T1000 (cell line): ENCODE results near the gene PREPL.
"Not testable (repeated sequence)": the region's sequence is repeated elsewhere in the genome, so short reads cannot be mapped to it uniquely, and the experiment has no call there.

Experiments used
- DNase-seq: peaks from one replicate; lab custom pipeline; 2025; ENCODE audit warnings: mixed read lengths; lab: John Stamatoyannopoulos, UW

Gene PREPL

DNA sequence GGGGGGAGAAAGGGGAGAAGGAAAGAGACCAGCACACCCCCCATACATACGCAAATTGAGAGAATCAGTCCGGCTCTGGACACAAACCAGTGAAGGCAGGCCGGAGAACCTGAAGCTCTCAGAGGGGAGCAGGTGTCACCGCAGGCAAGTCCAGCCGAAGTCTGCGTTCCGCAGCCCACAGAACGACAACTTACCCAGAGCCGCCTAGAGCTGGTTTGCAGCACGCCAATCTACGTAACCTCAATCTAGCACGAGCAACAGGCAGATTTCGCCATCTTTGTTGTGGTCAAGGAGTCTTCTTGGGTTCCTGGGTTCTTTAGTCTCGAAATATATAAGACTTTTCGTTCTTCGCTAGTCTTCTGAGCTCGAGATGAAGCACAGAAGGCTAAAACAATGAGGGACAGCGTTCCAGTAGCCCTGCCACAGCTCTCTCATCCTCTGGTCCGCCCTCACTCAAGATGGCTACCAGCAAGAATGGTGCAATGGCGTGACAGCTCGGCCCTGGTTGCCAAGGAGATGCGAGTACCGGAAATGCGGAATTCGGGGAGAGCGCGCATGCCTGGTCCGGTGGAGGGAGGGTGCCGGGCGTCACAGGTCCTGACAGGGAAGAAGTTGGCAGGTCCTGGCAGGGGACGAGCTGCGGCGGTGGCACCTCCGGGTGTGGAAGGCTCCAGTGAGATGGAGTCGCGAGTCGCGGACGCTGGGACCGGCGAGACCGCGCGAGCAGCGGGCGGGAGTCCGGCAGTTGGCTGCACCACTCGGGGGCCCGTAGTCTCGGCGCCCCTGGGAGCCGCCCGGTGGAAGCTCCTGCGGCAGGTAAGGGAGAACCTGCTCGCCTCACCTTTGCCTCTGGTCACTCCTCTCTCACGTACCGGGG lies at the start of gene PREPL, which contains the start of gene CAMKMT:
Gene PREPL, minus strand, starts transcription at position 165 of the 877 bp plus-strand sequence. CDS start 15,152 bp downstream, outside the sequence.
Gene CAMKMT, plus strand, starts transcription at position 618 of the 877 bp plus-strand sequence.
- peak; percentile 93 for DNase-seq

DNA sequence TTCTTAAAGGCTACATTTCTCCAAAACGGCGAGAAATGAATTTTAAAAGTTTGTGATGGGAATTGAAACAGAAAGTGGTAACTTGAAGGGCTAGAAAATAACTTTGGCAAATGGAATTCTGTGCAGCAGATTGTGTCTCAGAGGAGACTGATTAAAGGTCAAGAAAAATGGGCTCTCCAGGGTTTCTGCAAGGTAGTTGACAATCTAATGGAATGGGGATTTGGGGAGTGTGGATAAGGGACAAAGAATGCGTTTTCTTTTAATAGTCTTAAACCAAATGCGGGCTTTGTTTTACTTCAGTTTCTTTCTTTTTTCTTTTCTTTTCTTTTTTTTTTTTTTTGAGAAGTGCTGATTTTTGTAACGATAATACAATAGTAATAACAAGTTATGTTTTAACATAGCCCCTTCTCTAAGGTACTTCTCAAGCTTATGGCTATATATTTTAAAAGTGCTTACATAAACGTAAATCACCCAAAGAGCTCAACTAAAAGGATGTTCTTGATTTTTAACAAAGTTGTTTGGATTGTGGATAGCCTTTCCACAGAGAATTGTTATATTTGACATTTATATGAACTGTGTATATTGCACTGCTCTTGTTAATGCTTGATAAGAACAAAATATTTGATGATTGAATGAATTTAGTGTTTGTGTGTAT lies 37.1 kb upstream of the PREPL start:
- DNase-seq = no peak

DNA sequence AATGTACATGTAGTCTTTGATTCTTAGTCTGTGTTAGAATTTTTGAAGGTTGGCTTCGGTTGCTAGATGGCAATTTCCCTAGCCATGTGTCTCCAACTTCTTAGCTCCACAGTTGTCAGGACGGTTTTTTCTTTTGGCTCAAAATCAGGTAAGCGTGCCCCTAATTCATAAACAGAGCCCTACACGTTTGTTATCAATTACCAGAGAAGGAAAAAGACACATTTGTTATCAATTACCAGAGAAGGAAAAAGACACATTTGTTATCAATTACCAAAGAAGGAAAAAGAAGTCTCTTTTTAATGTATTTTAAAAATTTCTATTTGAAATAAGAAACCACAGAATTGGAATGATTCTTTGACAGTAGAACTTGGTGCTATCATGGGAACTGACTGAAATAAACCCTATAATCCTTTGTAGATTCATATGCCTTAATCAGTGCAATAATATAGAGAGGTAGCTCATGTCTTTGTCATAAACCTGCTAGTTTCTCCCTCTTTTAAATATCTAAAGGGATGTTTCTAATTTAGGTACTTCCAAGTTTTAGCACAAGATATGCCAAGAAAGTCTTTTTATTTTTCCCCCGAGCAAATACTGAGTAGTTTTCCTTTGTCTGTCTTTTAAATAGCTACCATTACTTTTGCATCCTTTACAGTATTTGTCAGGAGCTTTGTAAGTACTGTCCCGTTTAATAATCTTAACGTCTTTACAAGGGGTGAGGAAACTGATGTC lies 36.3 kb upstream of the PREPL start:
- DNase-seq = no peak

- peak; percentile 4 for DNase-seq
These were observed 31.1 kb upstream of the PREPL start for GRCh38 chr2:44392338-44392943.

GRCh38 chr2:44389895-44390294 lies 28.6 kb upstream of the PREPL start:
- DNase-seq = no peak

DNA sequence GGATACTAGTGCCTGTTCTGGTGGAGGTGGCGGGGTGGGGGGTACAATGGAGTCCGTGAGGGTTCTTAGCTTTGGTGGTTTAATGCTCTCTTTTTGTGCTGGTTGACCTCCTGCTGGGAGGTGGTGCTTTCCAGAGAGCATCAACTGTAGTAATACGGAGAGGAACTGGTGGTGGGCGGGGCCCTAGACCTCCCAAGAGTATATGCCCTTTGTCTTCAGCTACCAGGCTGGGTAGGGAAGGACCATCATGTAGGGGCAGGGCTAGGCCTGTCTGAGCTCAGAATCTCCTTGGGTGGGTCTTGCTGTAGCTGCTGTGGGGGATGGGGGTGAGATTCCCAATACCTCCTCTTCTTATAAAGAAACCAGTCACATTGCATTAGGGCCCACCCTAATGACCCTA lies 27.6 kb upstream of the PREPL start:
- DNase-seq = no peak

- DNase-seq = not testable (repeated sequence)
These were observed 23.9 kb upstream of the PREPL start for GRCh38 chr2:44385226-44385625.

- no peak for DNase-seq
These were observed 16.2 kb upstream of the PREPL start for GRCh38 chr2:44377486-44377885.

DNA sequence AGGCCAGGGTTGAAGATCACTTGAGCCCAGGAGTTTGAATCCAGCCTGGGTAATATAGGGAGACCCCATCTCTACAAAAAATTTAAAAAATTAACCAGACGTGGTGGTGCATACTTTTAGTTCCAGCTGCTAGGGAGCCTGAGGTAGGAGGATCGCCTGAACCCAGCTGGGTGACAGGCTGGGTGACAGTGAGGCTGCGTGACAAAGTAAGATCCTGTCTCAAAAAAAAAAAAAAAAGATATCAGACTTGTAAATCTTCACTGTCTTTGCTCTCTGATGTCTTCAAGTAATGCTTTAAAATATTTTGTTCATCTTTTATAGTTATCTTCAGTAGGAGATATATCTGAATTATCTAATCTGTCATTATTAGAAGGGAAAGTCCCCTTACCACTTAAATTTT lies 11.0 kb upstream of the PREPL start:
- no peak for DNase-seq

GRCh38 chr2:44371445-44371844 lies 10.2 kb upstream of the PREPL start:
- no peak for DNase-seq

DNA sequence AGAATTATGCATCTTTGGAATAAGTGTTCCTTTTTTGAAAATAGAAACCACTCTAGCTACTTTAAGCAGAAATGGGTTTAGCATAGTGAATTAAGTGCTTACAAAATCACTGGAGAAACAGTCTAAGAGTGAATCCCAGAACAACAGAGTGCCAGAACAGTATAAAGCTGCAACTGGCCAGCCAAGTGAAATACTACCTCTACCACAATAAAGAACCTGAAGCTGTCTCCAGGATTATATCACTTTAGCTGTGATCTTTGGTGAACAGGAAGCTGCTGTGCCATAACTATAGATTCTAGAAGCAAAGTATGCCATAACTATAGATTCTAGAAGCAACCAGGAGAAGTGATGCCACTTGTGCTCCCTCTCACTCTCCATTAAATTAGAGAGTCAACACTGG lies 8.1 kb upstream of the PREPL start:
- no peak for DNase-seq

GRCh38 chr2:44367591-44367990 lies 6.3 kb upstream of the PREPL start:
- DNase-seq = no peak

DNA sequence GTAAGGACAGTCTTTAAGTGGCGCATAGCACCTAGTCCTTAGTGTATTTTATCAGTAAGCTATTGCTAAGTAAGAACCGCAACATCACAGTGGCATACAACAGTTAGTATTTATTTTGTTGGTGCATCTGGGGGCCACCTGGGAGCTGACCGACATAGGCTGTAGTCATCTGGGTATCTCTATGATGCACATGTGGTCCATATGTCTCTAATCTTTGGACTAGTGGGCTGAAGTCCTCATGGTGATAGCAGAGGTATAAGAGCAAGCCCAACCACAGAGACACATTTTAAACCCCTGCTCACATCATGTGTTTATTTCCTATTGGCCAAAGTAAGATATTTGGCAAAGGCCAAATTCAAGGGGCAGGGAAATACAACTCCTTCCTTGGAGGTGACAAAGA lies 3.3 kb upstream of the PREPL start:
- no peak for DNase-seq

DNA sequence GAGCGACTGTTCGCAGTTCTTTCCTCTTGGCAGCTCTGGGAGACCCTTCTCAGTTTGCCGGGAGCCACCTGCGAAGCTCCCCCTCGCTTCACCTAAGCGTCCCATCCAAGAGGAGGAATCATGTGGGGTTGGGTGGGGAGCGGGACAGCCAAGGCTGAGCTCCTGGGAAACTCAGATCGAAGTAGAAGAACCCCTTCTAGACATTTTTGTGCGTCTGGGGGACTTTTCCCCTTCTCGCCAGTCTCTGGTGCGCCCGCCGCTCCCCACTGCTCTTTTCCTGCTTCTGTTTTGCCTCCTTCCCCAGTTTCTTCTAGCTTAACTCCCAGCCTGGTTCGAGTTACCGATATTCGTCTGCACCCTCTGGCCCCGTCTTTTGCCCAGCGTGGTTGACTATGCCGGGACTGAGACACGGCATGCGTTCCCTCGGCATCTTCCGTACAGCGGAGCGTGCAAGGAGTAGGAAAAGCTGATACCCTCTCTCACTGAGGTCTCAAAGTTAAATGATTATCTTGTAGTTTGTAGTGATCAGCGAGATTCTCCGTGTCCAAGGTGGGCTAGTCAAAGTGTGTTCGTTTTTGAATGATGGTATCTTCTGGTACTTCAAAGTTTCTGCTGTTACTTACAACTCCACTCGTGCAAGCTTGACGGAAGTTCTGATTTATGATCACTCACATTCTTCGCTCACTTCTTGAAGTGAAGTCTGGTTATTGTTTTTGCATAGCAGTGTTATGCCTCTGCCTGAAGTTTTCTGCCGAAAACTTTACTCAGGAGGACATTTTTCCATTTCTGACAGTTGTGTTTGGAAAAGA lies 1.1 kb upstream of the PREPL start:
- peak; percentile 8 for DNase-seq

- DNase-seq = no peak
These were observed 455 bp downstream of the PREPL start for GRCh38 chr2:44360749-44361329.

DNA sequence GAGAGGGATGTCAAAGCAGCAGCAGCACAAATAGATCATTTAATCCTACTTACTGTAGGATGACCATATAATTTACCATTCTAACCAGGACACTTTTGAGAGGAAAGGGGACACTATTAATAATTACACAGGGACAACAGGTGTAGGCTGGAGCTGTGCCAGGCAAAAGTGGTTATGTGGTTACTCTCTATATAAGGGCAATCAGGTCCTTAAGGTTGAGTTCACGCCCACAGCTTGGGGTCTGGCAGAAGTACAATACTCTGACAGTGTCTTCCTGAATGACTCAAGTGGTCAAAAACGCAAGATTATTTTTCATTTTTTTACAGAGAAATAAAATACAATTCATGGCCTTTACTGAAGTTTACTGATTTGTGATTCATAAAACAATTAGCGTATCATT lies 2.8 kb downstream of the PREPL start:
- DNase-seq = no peak

GRCh38 chr2:44354761-44355160 lies 6.5 kb downstream of the PREPL start:
- no peak for DNase-seq

- no peak for DNase-seq
These were observed 8.8 kb downstream of the PREPL start for GRCh38 chr2:44352510-44352909.

DNA sequence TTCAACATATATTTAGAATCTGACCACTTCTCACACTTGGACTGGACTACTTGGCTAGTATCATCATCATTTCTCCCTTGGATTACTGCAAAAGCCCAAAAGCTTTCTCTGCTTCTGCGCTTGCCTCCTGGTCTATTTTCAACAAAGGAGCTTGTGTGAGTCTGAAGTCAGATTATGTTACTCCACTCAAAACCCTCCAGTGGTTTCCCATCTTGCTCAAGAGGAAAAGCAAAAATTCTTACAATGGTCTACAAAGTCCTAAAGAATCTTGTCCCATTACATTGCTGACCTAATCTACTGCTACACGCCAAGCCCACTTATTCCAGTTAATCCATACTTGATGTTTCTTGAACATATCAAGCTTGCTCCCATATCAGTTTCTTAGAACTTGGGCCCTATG lies 9.6 kb downstream of the PREPL start:
- DNase-seq = no peak

DNA sequence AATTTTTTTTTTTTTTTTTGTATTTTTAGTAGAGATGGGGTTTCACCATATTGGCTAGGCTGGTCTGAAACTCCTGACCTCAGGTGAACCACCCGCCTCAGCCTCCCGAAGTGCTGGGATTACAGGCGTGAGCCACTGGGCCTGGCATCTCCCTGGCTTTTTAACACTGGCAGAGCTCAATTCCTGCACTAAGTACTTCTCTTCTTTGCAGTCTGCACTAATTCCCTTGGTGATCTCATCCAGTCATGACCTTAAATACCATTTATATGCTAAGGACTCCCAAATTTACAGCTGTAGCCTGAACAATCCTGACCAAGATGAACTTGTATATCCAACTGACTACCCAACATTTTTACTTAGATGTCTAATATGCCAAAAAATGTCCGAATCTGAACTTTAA lies 10.2 kb downstream of the PREPL start:
- no peak for DNase-seq

DNA sequence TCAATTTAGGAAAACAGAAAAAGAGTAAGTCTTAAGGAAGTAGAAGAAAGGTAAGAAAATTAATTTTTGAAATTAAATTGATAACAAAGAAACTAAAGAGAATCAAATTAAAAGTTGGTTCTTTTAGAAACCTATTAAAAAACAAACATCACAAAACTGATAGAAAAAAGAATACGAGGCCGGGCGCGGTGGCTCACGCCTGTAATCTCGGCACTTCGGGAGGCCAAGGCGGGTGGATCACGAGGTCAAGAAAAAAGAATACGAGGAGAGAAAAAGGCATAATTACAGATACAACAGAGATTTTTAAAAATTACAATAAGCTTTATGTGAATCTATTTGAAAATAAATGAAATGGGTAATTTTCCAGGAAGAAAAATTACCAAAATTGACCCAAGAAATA lies 11.8 kb downstream of the PREPL start:
- no peak for DNase-seq
